ENCODE data around the gene NUDC. TPM values are rescaled to one million over a fixed set of nuclear protein-coding genes. Genes with fewer than 3 reads are reported as not detected.

The NUDC gene
- total and polyA plus RNA-seq, 9 of the 15 experiments (the other 6 are each of a cell fraction or from before 2014, with no cell fraction given): 9.8 to 234 (median 149) TPM

- TF ChIP-seq, protein P1, sequence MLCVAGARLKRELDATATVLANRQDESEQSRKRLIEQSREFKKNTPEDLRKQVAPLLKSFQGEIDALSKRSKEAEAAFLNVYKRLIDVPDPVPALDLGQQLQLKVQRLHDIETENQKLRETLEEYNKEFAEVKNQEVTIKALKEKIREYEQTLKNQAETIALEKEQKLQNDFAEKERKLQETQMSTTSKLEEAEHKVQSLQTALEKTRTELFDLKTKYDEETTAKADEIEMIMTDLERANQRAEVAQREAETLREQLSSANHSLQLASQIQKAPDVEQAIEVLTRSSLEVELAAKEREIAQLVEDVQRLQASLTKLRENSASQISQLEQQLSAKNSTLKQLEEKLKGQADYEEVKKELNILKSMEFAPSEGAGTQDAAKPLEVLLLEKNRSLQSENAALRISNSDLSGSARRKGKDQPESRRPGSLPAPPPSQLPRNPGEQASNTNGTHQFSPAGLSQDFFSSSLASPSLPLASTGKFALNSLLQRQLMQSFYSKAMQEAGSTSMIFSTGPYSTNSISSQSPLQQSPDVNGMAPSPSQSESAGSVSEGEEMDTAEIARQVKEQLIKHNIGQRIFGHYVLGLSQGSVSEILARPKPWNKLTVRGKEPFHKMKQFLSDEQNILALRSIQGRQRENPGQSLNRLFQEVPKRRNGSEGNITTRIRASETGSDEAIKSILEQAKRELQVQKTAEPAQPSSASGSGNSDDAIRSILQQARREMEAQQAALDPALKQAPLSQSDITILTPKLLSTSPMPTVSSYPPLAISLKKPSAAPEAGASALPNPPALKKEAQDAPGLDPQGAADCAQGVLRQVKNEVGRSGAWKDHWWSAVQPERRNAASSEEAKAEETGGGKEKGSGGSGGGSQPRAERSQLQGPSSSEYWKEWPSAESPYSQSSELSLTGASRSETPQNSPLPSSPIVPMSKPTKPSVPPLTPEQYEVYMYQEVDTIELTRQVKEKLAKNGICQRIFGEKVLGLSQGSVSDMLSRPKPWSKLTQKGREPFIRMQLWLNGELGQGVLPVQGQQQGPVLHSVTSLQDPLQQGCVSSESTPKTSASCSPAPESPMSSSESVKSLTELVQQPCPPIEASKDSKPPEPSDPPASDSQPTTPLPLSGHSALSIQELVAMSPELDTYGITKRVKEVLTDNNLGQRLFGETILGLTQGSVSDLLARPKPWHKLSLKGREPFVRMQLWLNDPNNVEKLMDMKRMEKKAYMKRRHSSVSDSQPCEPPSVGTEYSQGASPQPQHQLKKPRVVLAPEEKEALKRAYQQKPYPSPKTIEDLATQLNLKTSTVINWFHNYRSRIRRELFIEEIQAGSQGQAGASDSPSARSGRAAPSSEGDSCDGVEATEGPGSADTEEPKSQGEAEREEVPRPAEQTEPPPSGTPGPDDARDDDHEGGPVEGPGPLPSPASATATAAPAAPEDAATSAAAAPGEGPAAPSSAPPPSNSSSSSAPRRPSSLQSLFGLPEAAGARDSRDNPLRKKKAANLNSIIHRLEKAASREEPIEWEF (CRISPR knock-in tag; IDR thresholded peaks at IDR 0.05): peak; percentile 55; the same call in 1 of the 2 replicates
- TF ChIP-seq ATF4 (CRISPR knock-in tag; IDR thresholded peaks at IDR 0.05): peak; percentile 52; the same call in 1 of the 2 replicates
- no peak for TF ChIP-seq NUFIP1 (IDR thresholded peaks at IDR 0.05; ENCODE audit: partially characterized antibody)
- no peak for TF ChIP-seq ZNF146 (CRISPR knock-in tag; IDR thresholded peaks at IDR 0.05; ENCODE audit: unreplicated experiment)
- TF ChIP-seq STAT6 (CRISPR knock-in tag; IDR thresholded peaks at IDR 0.05): peak; percentile 18; the same call in 1 of the 2 replicates
- TF ChIP-seq MECOM (CRISPR knock-in tag; IDR thresholded peaks at IDR 0.05): peak; percentile 43
- no peak for TF ChIP-seq NCOA4 (IDR thresholded peaks at IDR 0.05; ENCODE audit: partially characterized antibody)
- TF ChIP-seq TARDBP (IDR thresholded peaks at IDR 0.05): no peak
- no peak for TF ChIP-seq ZNF133 (CRISPR knock-in tag; IDR thresholded peaks at IDR 0.05)
- TF ChIP-seq NFE2L1 (tag; IDR thresholded peaks at IDR 0.05; ENCODE audit: borderline replicate concordance, low read depth): no peak
- TF ChIP-seq E2F6 (IDR thresholded peaks at IDR 0.05; ENCODE audit: borderline replicate concordance in 1 of 2, extremely low read depth in 1 of 2, insufficient read depth in 1 of 2, insufficient read length in 1 of 2, low read depth in 1 of 2, low read length in 1 of 2, poor library complexity in 1 of 2, severe bottlenecking in 1 of 2): no peak
These were observed 20.6 kb upstream of the NUDC start (continued) for GRCh38 chr1:26900815-26901511.
